Measurements from ENCODE around the gene MGLL.

DNA sequence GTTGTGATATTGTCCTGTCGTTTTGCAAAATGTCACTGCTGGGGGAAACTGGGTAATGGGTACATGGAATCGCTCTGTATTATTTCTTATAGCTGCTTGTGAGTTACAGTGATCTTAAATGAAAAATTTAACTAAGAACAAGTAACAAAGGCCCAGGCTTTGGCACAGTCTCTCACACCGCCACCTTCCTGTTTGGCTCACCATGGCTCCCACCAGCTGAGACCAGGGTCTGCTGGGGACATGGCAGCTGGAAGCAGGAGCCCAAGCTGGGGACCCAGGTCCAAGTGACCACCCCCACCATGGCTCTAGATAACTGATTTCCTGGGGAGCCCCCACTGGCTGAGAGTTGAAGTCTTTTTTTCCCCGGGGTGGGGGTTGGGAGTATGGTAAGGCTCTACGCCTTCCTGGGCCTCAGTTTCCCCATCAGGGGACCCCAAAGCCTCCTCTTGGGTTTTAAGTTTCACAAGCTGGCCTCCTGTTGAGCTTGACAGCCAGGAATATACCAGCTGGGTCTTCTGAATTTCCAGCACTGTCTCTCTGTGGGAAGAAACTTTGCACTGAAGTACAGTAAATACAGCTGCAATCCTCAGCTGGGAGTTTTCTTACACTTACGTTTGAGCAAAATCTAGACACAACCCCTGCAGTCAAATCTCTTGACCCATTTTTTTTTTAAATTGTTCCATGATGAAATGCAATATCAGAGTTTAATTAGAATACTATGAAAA, 123.5 kb downstream of the MGLL start:
- TF ChIP-seq CTCF (IDR thresholded peaks at IDR 0.05 in 4 of 5, conservative IDR thresholded peaks at IDR 0.05 in 1 of 5) (no peak), POLR2A (IDR thresholded peaks at IDR 0.05) (no peak)

Data from gastrocnemius medialis (tissue), 4 donors.